ENCODE measurements around the gene HMGXB3. TPM values are rescaled to one million over a fixed set of nuclear protein-coding genes. Genes with fewer than 3 reads are reported as not detected.
A peak's percentile ranks its signal among the peaks of the same experiment; 100 is the strongest.

The HMGXB3 gene
- total and polyA plus RNA-seq, 2 of the 13 experiments (the other 11 are each of a cell fraction or from before 2014, with no cell fraction given): 18.8 to 23.8 TPM

GRCh38 chr5:150000256-150000989 is at the start of gene HMGXB3, which contains the start of gene TIGD6 (continued):
- TF ChIP-seq, protein P1, sequence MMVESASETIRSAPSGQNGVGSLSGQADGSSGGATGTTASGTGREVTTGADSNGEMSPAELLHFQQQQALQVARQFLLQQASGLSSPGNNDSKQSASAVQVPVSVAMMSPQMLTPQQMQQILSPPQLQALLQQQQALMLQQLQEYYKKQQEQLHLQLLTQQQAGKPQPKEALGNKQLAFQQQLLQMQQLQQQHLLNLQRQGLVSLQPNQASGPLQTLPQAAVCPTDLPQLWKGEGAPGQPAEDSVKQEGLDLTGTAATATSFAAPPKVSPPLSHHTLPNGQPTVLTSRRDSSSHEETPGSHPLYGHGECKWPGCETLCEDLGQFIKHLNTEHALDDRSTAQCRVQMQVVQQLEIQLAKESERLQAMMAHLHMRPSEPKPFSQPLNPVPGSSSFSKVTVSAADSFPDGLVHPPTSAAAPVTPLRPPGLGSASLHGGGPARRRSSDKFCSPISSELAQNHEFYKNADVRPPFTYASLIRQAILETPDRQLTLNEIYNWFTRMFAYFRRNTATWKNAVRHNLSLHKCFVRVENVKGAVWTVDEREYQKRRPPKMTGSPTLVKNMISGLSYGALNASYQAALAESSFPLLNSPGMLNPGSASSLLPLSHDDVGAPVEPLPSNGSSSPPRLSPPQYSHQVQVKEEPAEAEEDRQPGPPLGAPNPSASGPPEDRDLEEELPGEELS (CRISPR knock-in tag; IDR thresholded peaks at IDR 0.05): no peak
- TF ChIP-seq ZNF20 (CRISPR knock-in tag; IDR thresholded peaks at IDR 0.05) (no peak), IKZF1 (IDR thresholded peaks at IDR 0.05) (no peak), GABPB1 (CRISPR knock-in tag; IDR thresholded peaks at IDR 0.05) (peak; percentile 100), ZNF101 (CRISPR knock-in tag; IDR thresholded peaks at IDR 0.05; ENCODE audit: borderline replicate concordance, low read depth) (no peak), MXI1 (IDR thresholded peaks at IDR 0.05; ENCODE audit: borderline replicate concordance, low read depth, low read length) (peak; percentile 79; the same call in 1 of the 3 replicates), ZNF607 (CRISPR knock-in tag; IDR thresholded peaks at IDR 0.05; ENCODE audit: borderline replicate concordance) (peak; percentile 90), CENPT (CRISPR knock-in tag; IDR thresholded peaks at IDR 0.05; ENCODE audit: low read depth) (peak; percentile 27; the same call in 1 of the 2 replicates), EZH2 (conservative IDR thresholded peaks at IDR 0.05; ENCODE audit: low read depth, low read length) (no peak), KAT8 (CRISPR knock-in tag; IDR thresholded peaks at IDR 0.05) (peak; percentile 99), ZNF605 (CRISPR knock-in tag; IDR thresholded peaks at IDR 0.05) (peak; percentile 89), RARA (CRISPR knock-in tag; IDR thresholded peaks at IDR 0.05) (peak; percentile 56), ZNF350 (CRISPR knock-in tag; IDR thresholded peaks at IDR 0.05; ENCODE audit: borderline replicate concordance, low read depth) (peak; percentile 89), NR3C1 (CRISPR knock-in tag; IDR thresholded peaks at IDR 0.05) (no peak), ZNF256 (CRISPR knock-in tag; conservative IDR thresholded peaks at IDR 0.05) (no peak), ZSCAN9 (CRISPR knock-in tag; IDR thresholded peaks at IDR 0.05; ENCODE audit: borderline replicate concordance) (no peak)
- TF ChIP-seq, protein P2, sequence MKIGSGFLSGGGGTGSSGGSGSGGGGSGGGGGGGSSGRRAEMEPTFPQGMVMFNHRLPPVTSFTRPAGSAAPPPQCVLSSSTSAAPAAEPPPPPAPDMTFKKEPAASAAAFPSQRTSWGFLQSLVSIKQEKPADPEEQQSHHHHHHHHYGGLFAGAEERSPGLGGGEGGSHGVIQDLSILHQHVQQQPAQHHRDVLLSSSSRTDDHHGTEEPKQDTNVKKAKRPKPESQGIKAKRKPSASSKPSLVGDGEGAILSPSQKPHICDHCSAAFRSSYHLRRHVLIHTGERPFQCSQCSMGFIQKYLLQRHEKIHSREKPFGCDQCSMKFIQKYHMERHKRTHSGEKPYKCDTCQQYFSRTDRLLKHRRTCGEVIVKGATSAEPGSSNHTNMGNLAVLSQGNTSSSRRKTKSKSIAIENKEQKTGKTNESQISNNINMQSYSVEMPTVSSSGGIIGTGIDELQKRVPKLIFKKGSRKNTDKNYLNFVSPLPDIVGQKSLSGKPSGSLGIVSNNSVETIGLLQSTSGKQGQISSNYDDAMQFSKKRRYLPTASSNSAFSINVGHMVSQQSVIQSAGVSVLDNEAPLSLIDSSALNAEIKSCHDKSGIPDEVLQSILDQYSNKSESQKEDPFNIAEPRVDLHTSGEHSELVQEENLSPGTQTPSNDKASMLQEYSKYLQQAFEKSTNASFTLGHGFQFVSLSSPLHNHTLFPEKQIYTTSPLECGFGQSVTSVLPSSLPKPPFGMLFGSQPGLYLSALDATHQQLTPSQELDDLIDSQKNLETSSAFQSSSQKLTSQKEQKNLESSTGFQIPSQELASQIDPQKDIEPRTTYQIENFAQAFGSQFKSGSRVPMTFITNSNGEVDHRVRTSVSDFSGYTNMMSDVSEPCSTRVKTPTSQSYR (CRISPR knock-in tag; IDR thresholded peaks at IDR 0.05; ENCODE audit: borderline replicate concordance): 0 out of 2 replicates have a peak, but pooled peaks have one; percentile 26
- TF ChIP-seq, protein P3, sequence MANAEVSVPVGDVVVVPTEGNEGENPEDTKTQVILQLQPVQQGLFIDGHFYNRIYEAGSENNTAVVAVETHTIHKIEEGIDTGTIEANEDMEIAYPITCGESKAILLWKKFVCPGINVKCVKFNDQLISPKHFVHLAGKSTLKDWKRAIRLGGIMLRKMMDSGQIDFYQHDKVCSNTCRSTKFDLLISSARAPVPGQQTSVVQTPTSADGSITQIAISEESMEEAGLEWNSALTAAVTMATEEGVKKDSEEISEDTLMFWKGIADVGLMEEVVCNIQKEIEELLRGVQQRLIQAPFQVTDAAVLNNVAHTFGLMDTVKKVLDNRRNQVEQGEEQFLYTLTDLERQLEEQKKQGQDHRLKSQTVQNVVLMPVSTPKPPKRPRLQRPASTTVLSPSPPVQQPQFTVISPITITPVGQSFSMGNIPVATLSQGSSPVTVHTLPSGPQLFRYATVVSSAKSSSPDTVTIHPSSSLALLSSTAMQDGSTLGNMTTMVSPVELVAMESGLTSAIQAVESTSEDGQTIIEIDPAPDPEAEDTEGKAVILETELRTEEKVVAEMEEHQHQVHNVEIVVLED (CRISPR knock-in tag; IDR thresholded peaks at IDR 0.05; ENCODE audit: borderline replicate concordance): peak; percentile 83
- TF ChIP-seq, protein P4, sequence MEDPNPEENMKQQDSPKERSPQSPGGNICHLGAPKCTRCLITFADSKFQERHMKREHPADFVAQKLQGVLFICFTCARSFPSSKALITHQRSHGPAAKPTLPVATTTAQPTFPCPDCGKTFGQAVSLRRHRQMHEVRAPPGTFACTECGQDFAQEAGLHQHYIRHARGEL (CRISPR knock-in tag; IDR thresholded peaks at IDR 0.05): no peak
